BJ (cell line): ENCODE data around the gene SDF4. TPM values are rescaled to one million over a fixed set of nuclear protein-coding genes. Genes with fewer than 3 reads are reported as not detected.
A peak's percentile ranks its signal among the peaks of the same experiment; 100 is the strongest.

ENCODE experiments used
- CTCF ChIA-PET: fragments of 350-600 bp; formaldehyde crosslinking; extraction: SDS; loops from one replicate; lab custom pipeline; 2021; ENCODE audit warnings: antibody characterized with exemption, inconsistent platforms; lab: Yijun Ruan, JAX
- POLR2A ChIA-PET: fragments of 300-600 bp; sonication (Branson Sonifier 250); formaldehyde crosslinking; extraction: SDS; loops from one replicate; lab custom pipeline; 2021; ENCODE audit warnings: antibody characterized with exemption; lab: Charles Lee
- DNase-seq: peaks from one replicate; pipeline ENCODE4 v3.0.0-alpha.2; 2011; ENCODE audit warnings: low read depth
- H3K27me3 ChIP-seq: 2 replicates; pipeline ENCODE4 v1.6.0; 2011; ENCODE audit warnings: low read length; ENCODE audit not compliant: control insufficient read depth, insufficient read depth
- H3K36me3 ChIP-seq: 2 replicates; pipeline ENCODE4 v1.5.1; 2011; ENCODE audit warnings: low read length; ENCODE audit not compliant: control insufficient read depth, insufficient read depth
- H3K4me3 ChIP-seq: 2 replicates; pipeline ENCODE4 v1.5.1; 2011; ENCODE audit warnings: low read depth, mild to moderate bottlenecking, control low read depth, low read length
- CTCF ChIP-seq: IDR thresholded peaks from 2 replicates; pipeline ENCODE4 v1.5.1; 2011; ENCODE audit warnings: low read depth, mild to moderate bottlenecking, control low read depth, inconsistent platforms, low read length, moderate library complexity; ENCODE audit not compliant: insufficient read depth
- polyA plus RNA-seq: library from polyadenylated mRNA; depleted of rRNA; stranded (reverse); fragments of >200 nt; gene quantifications from 2 replicates; pipeline ENCODE4 v1.2.3, GENCODE V29; 2011

SDF4 gene
- polyA plus RNA-seq, 1 experiment: 188 TPM

GRCh38 chr1:1274931-1275431 lies 43.2 kb upstream of the SDF4 start:
- POLR2A ChIA-PET: no interaction called here
- TF ChIP-seq CTCF: no peak
- no peaks in the 10 kb centered on the region for H3K27me3 ChIP-seq
- no peak for DNase-seq
- H3K36me3 ChIP-seq: no peaks in the 10 kb centered on the region; the same call in 1 of the 2 replicates
- CTCF ChIA-PET: no interaction called here
- H3K4me3 ChIP-seq: peak overlapping the region; percentile 61; the same call in 1 of the 2 replicates

GRCh38 chr1:1274299-1274930 lies 42.6 kb upstream of the SDF4 start:
- no peak for TF ChIP-seq CTCF
- H3K4me3 ChIP-seq: peak overlapping the region; percentile 61
- ChIA-PET CTCF (interaction anchor here (1.4 kb wide), 1 partner anchor 9 kb away, joined by 4 read pairs; no protein-coding TSS in a partner anchor), POLR2A (interaction anchor here (0.6 kb wide), 1 partner anchor 42 kb away, joined by 4 read pairs; the partner anchor contains the start of gene B3GALT6)
- H3K36me3 ChIP-seq: no peaks in the 10 kb centered on the region; the same call in 1 of the 2 replicates
- no peak for DNase-seq
- no peaks in the 10 kb centered on the region for H3K27me3 ChIP-seq

- no peak for TF ChIP-seq CTCF
- H3K36me3 ChIP-seq: no peaks in the 10 kb centered on the region; the same call in none of the 2 replicates
- peak within 1 kb of the TSS; percentile 61 for H3K4me3 ChIP-seq
- CTCF ChIA-PET: interaction anchor here (0.9 to 1.4 kb wide), 3 partner anchors 9 to 152 kb away, joined by 3 to 4 read pairs (median 4); no protein-coding TSS in a partner anchor
- no peak for DNase-seq
- H3K27me3 ChIP-seq: no peaks in the 10 kb centered on the region
- POLR2A ChIA-PET: interaction anchor here (0.6 kb wide), 2 partner anchors 9 to 41 kb away, joined by 4 to 9 read pairs; partner anchors contain the start of gene B3GALT6
Measured at GRCh38 chr1:1273512-1274298, 41.9 kb upstream of the SDF4 start, which contains the start of gene UBE2J2. UBE2J2 (minus strand) TSS chr1:1273854; CDS start chr1:1267992, 5,862 bp downstream.

GRCh38 chr1:1273209-1273511 lies 41.4 kb upstream of the SDF4 start:
- peak overlapping the region; percentile 61 for H3K4me3 ChIP-seq
- DNase-seq: no peak
- no peak for TF ChIP-seq CTCF
- no peaks in the 10 kb centered on the region for H3K27me3 ChIP-seq
- POLR2A ChIA-PET: interaction anchor here (0.6 kb wide), 1 partner anchor 8 kb away, joined by 9 read pairs; no protein-coding TSS in a partner anchor
- no peaks in the 10 kb centered on the region; the same call in none of the 2 replicates for H3K36me3 ChIP-seq
- CTCF ChIA-PET: interaction anchor here (0.9 to 1.4 kb wide), 3 partner anchors 8 to 151 kb away, joined by 3 to 4 read pairs (median 4); no protein-coding TSS in a partner anchor
